Vagina (tissue), 2 donors: ENCODE measurements around the gene DNM2. TPM values are rescaled to one million over a fixed set of nuclear protein-coding genes. Genes with fewer than 3 reads are reported as not detected.
A peak's percentile ranks its signal among the peaks of the same experiment; 100 is the strongest.
"Not testable (repeated sequence)": the region's sequence is repeated elsewhere in the genome, so short reads cannot be mapped to it uniquely, and the experiment has no call there.

Experiments
- DNase-seq, 2 donors: peaks; one replicate each; pipeline ENCODE4 v3.0.0-alpha.2; 2017; ENCODE audit errors: extremely low spot score in 2 of 2
- H3K27ac ChIP-seq: fragments of 200-600 bp; sonication (generic); one replicate; pipeline ENCODE4 v1.5.1; 2019
- H3K27me3 ChIP-seq: fragments of 200-600 bp; sonication (generic); one replicate; pipeline ENCODE4 v1.5.1; 2019
- H3K36me3 ChIP-seq, 2 donors: fragments of 200-600 bp; sonication (generic); one replicate each; pipeline ENCODE4 v1.5.1; 2017 to 2019
- H3K4me1 ChIP-seq: fragments of 200-600 bp; sonication (generic); one replicate; pipeline ENCODE4 v1.5.1; 2019
- H3K4me3 ChIP-seq, 2 donors: fragments of 200-600 bp; sonication (generic); 1 replicate in 1 of 2; 2 replicates in 1 of 2; pipeline ENCODE4 v1.5.1; 2016 to 2019
- H3K9me3 ChIP-seq: fragments of 200-600 bp; sonication (generic); one replicate; pipeline ENCODE4 v1.5.1; 2019
- CTCF ChIP-seq, 3 experiments: fragments of 450-650 bp in 2 of 3; fragments of 200-600 bp in 1 of 3; sonication (generic) in 1 of 3; IDR thresholded peaks; one replicate each; pipeline ENCODE4 v1.5.1; 2017 to 2019; ENCODE audit warnings: antibody characterized with exemption in 3 of 3, mild to moderate bottlenecking in 2 of 3, moderate library complexity in 2 of 3
- POLR2A ChIP-seq, 2 donors: fragments of 450-650 bp; IDR thresholded peaks; one replicate each; pipeline ENCODE4 v1.6.1; 2017; ENCODE audit warnings: antibody characterized with exemption in 2 of 2, mild to moderate bottlenecking in 2 of 2, moderate library complexity in 2 of 2
- POLR2AphosphoS5 ChIP-seq, 2 donors: sonication (generic); formaldehyde crosslinking; IDR thresholded peaks; one replicate each; pipeline ENCODE4 v1.9.0; 2017; ENCODE audit warnings: antibody characterized with exemption in 2 of 2, mild to moderate bottlenecking in 2 of 2, low read depth in 1 of 2; ENCODE audit not compliant: insufficient read depth in 1 of 2
- intact Hi-C: fragments of 100-400 bp; cut with DNase I; formaldehyde crosslinking; loops from one replicate; pipeline ENCODE4 v1.15.1; 2023
- total RNA-seq: library from RNA; depleted of rRNA; stranded (reverse); fragments of >200 nt; gene quantifications from one replicate; pipeline ENCODE4 v1.2.3, GENCODE V29; 2016

The DNM2 gene
- total RNA-seq, 1 donor from 2014 or later: 128 TPM

DNA sequence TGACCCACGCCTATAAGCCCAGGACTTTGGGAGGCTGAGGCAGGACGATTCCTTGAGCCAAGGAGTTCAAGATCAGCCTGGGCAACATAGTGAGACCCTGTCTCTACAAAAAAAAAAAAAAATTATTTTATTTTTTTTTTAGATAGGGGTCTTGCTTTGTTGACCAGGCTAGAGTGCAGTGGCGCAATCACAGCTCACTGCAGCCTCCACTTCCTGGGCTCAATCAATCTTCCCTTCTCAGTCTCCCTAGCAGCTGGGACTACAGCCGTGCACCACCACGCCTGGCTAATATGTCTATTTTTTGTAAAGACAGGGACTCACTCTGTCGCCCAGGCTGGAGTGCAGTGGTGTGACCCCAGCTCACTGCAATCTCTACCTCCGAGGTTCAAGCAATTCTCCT lies 135.1 kb downstream of the DNM2 start:
- TF ChIP-seq POLR2AphosphoS5 (IDR thresholded peaks at IDR 0.05; ENCODE audit: insufficient read depth in 1 of 2, low read depth in 1 of 2): no peak
- no peak for TF ChIP-seq POLR2A (IDR thresholded peaks at IDR 0.05)
- TF ChIP-seq CTCF (IDR thresholded peaks at IDR 0.05): no peak
- intact Hi-C loops: no loop called here
- no peak for DNase-seq
- H3K4me3 ChIP-seq: no peak overlapping the region
- H3K27me3 ChIP-seq: no peaks in the 10 kb centered on the region
- H3K9me3 ChIP-seq: no peaks in the 10 kb centered on the region
- H3K36me3 ChIP-seq: no peaks in the 10 kb centered on the region
- H3K4me1 ChIP-seq: no peaks in the 10 kb centered on the region
- H3K27ac ChIP-seq: no peak overlapping the region

DNA sequence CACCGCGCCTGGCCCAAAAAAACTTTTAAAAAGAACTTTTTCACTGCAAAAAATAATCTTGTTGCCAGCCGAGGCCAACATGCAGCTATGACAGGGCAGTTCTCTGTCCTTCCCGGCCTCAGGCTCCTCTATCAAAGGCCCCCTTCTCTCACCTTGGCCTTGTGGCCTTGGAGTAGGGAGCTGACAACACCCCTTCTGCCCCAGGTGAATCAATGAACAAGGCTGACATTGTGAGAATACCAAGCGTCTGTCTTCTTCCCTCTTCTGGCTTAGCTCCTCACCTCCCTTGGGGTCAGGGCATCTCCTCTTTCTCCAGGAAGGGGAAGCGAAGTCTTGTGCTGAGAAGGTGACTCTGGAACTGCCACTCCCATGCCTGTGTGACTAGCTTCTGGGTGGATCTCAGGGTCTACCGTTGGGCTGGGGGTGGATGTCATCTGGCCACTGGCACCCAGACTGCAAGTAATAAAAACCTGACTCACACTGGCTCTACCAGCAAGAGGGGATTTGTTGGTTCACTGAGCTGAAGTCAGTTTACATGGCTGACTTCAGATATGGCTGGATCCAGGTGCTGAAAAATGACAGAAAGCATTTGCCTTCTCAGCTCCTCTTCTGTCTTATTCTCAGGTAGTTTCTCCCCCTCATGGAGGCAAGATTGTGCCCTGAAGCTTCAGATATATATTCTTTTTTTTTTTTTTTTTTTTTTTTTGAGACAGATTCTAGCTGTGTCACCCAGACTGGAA lies 136.6 kb downstream of the DNM2 start:
- Histone ChIP-seq H3K4me3 (no peak overlapping the region), H3K36me3 (no peaks in the 10 kb centered on the region), H3K4me1 (no peaks in the 10 kb centered on the region), H3K27ac (no peak overlapping the region), H3K27me3 (no peaks in the 10 kb centered on the region), H3K9me3 (no peaks in the 10 kb centered on the region)
- intact Hi-C loops: no loop called here
- DNase-seq: no peak
- TF ChIP-seq CTCF (IDR thresholded peaks at IDR 0.05) (no peak), POLR2A (IDR thresholded peaks at IDR 0.05) (no peak), POLR2AphosphoS5 (IDR thresholded peaks at IDR 0.05; ENCODE audit: insufficient read depth in 1 of 2, low read depth in 1 of 2) (no peak)

DNA sequence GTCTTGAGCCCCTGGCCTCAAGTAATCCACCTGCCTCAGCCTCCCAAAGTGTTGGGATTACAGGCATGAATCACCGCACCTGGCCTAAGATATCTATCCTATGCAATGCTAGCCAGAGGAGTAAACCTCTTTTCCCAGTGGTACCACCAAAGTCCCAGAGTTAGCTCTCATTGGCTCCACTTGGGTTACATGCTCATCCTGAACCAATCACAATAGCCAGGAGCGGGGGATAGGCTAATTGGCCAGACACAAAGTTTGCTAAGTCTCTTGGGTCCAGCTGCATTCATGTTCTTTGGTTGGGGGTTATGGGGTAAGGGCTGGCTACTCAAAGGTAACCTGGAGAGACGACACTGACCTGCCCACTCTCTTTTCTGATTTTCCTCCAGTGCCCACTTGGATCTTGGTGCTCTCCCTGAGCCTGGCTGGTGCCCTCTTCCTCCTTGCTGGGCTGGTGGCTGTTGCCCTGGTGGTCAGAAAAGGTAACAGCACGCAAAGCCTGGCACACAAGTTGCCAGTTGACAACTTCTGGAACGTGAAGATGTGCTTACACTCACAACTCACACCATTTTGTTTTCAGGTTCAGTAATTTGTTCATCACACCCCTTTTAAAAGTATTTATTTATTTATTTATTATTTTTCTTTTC lies 138.1 kb downstream of the DNM2 start:
- Histone ChIP-seq H3K27me3 (no peaks in the 10 kb centered on the region), H3K9me3 (no peaks in the 10 kb centered on the region), H3K36me3 (no peaks in the 10 kb centered on the region), H3K4me1 (no peaks in the 10 kb centered on the region), H3K4me3 (no peak overlapping the region), H3K27ac (no peak overlapping the region)
- DNase-seq: no peak
- no peak for TF ChIP-seq POLR2AphosphoS5 (IDR thresholded peaks at IDR 0.05; ENCODE audit: insufficient read depth in 1 of 2, low read depth in 1 of 2)
- TF ChIP-seq POLR2A (IDR thresholded peaks at IDR 0.05): no peak
- TF ChIP-seq CTCF (IDR thresholded peaks at IDR 0.05): no peak
- intact Hi-C loops: no loop called here

GRCh38 chr19:10856899-10857298 lies 139.0 kb downstream of the DNM2 start:
- intact Hi-C loops, H3K27ac ChIP-seq, H3K27me3 ChIP-seq, H3K9me3 ChIP-seq, DNase-seq, H3K36me3 ChIP-seq, H3K4me1 ChIP-seq, H3K4me3 ChIP-seq: not testable (repeated sequence)

DNA sequence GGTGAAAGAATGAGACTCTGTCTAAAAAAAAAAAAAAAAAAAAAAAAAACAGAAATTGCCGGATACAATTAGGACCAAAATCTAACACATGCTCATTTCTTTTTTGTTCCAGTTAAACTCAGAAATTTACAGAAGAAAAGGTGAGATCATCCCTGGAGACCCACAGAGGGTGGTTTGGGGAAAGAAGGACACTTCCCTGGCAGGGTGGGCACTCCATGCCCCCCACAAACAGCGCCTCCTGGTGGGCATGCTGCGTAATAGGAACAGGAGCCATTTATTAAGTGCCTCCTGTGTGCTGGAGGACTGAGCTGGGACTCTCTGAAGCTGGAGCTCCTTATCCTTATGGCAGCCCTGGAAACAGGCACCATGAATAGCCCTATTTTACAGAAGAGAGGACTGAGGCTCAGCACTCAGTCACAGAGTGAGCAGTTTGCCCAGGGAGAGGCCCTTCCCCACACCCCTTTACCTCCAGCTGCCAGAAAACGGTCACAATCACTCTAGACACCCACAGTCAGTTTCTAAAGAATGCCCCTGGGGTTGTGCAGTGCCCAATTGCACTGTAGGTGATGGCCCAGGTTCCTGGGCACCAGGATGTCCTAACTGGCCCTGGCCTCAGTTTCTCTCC lies 140.4 kb downstream of the DNM2 start:
- no peak overlapping the region for H3K4me3 ChIP-seq
- H3K4me1 ChIP-seq: no peaks in the 10 kb centered on the region
- no peaks in the 10 kb centered on the region for H3K36me3 ChIP-seq
- H3K27ac ChIP-seq: no peak overlapping the region
- TF ChIP-seq POLR2A (IDR thresholded peaks at IDR 0.05) (no peak), CTCF (IDR thresholded peaks at IDR 0.05) (peak in 1 of 3 experiments; percentile 31)
- intact Hi-C loops: no loop called here
- DNase-seq: no peak
- H3K9me3 ChIP-seq: no peaks in the 10 kb centered on the region
- H3K27me3 ChIP-seq: no peaks in the 10 kb centered on the region
